ENCODE data around the gene TMPRSS4.

GRCh38 chr11:118142081-118142480 lies 65.2 kb downstream of the TMPRSS4 start:
- no peak for TF ChIP-seq GATA2 (IDR thresholded peaks at IDR 0.05; ENCODE audit: low read depth, low read length)
- TF ChIP-seq GATA3 (IDR thresholded peaks at IDR 0.05; ENCODE audit: low read depth, low read length) = no peak
